LNCaP clone FGC (cell line): Measurements from ENCODE around the gene STRC.
"Not testable (repeated sequence)": the region's sequence is repeated elsewhere in the genome, so short reads cannot be mapped to it uniquely, and the experiment has no call there.

Experiments
- DNase-seq: peaks from one replicate; pipeline ENCODE4 v3.0.0-alpha.2; 2011; ENCODE audit warnings: low read depth
- H3K4me3 ChIP-seq: 2 replicates; pipeline ENCODE4 v1.5.1; 2011; ENCODE audit warnings: mild to moderate bottlenecking, low read depth, low read length, control low read depth
- TF ChIP-seq, protein P1 (sequence below): IDR thresholded peaks from 2 replicates; pipeline ENCODE4 v1.5.1; 2012; ENCODE audit warnings: mild to moderate bottlenecking; ENCODE audit not compliant: control insufficient read depth, insufficient read depth; ENCODE audit errors: extremely low read depth

The STRC gene

GRCh38 chr15:43593328-43594190, 25.0 kb downstream of the STRC start, which contains the start of gene CKMT1B:
Gene CKMT1B, plus strand, starts transcription at chr15:43594027. Its CDS starts 192 bp downstream, at chr15:43594219.
- H3K4me3 ChIP-seq, DNase-seq: not testable (repeated sequence)

- H3K4me3 ChIP-seq, DNase-seq: not testable (repeated sequence)
Measured at GRCh38 chr15:43592841-43593240, 25.8 kb downstream of the STRC start.

- DNase-seq, H3K4me3 ChIP-seq: not testable (repeated sequence)
Measured at GRCh38 chr15:43589778-43590466, 28.7 kb downstream of the STRC start, which contains the start of gene PPIP5K1. Gene PPIP5K1, minus strand, starts transcription at chr15:43590208. Its CDS starts 5,704 bp downstream, at chr15:43584504.

GRCh38 chr15:43574607-43575006, 44.0 kb downstream of the STRC start:
- DNase-seq, H3K4me3 ChIP-seq: not testable (repeated sequence)

DNA sequence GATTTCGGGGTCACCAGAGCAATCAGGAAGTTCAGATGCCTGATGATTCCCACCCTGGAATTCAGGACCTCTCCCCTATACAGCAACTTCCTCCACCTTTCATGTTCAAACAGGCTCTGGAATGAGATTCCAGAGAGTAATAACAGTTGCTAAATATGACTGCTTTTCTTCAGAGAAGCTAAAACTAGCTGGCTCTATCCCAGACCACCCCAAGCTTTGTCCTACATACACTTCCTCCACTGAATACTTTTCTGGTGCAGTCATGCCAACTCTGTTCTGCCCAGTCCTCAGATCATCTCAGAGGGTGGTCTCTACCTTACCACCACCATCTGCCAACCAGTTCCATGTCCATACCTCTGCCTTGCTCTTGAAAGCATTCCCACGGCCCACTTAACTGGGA, 52.0 kb downstream of the STRC start:
- not testable (repeated sequence) for H3K4me3 ChIP-seq, DNase-seq

GRCh38 chr15:43563793-43564192, 54.8 kb downstream of the STRC start:
- not testable (repeated sequence) for H3K4me3 ChIP-seq

DNA sequence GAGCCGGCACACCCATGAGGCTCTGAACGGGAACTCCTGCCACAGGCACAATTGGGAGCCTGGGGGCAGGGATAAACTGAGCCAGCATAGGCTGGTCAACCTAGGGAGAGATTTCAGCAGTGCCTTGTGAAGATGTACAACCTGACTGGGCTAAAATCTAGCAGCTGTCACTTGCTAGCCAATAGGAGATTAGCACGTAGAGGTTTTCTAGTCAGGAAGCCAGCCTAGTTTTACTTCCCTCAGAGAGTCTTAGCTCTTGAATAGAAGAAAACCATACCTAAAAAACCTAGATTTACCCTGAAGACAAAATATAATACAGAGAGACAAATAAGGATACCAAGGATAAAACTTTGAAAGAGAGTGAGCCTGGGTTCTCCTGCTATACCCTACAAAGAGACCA, 55.8 kb downstream of the STRC start:
- not testable (repeated sequence) for DNase-seq

More at GRCh38 chr15:43563793-43564192, 54.8 kb downstream of the STRC start:
- DNase-seq, result not testable (repeated sequence)

DNA sequence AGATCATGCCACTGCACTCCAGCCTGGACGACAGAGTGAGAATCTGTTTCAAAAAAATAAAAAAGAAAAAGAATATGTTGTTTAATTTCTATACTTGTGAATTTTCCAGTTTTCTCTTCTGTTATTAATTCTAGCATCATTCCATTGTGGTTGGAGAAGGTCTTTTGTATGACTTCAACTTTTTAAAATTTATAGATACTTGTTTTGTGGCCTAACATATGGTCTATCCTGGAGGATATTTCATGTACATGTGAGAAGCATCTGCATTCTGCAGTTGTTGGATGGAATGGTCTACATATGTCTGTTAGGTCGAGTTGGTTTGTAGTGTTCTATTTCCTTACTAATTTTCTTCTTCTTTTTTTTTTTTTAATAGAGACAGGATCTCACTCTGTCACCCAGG, 65.6 kb downstream of the STRC start:
- no peak overlapping the region for H3K4me3 ChIP-seq
- TF ChIP-seq, protein P1, sequence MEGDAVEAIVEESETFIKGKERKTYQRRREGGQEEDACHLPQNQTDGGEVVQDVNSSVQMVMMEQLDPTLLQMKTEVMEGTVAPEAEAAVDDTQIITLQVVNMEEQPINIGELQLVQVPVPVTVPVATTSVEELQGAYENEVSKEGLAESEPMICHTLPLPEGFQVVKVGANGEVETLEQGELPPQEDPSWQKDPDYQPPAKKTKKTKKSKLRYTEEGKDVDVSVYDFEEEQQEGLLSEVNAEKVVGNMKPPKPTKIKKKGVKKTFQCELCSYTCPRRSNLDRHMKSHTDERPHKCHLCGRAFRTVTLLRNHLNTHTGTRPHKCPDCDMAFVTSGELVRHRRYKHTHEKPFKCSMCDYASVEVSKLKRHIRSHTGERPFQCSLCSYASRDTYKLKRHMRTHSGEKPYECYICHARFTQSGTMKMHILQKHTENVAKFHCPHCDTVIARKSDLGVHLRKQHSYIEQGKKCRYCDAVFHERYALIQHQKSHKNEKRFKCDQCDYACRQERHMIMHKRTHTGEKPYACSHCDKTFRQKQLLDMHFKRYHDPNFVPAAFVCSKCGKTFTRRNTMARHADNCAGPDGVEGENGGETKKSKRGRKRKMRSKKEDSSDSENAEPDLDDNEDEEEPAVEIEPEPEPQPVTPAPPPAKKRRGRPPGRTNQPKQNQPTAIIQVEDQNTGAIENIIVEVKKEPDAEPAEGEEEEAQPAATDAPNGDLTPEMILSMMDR, result no peak
- no peak for DNase-seq

More for the DNA sequence above, 55.8 kb downstream of the STRC start:
- H3K4me3 ChIP-seq, result not testable (repeated sequence)

DNA sequence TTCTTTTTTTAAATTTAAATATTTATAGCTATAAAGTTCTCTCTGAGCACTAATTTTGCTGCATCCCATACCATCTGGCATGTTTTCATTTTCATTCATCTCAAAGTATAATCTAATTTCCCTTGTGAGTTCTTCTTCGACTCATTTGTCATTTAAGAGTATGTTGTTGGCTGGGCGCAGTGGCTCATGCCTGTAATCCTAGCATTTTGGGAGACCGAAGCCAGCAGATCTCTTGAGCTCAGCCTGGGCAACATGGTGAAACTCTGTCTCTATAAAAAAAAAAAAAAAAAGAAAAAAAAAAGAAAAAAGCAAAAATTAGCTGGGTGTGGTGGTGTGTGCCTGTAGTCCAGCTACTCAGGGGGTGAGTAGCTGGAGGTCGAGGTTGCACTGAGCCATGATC, 66.3 kb downstream of the STRC start:
- TF ChIP-seq, protein P1, result no peak
- no peak for DNase-seq
- no peak overlapping the region for H3K4me3 ChIP-seq

- TF ChIP-seq, protein P1, result no peak
- DNase-seq, result no peak
- no peak overlapping the region for H3K4me3 ChIP-seq
Measured at GRCh38 chr15:43550527-43551363, 67.9 kb downstream of the STRC start.
